H9 (cell line): ENCODE measurements around the gene TTC7B. TPM values are rescaled to one million over a fixed set of nuclear protein-coding genes. Genes with fewer than 3 reads are reported as not detected.

Source experiments
- DNase-seq: peaks from one replicate; pipeline ENCODE4 v3.0.0-alpha.2; 2017
- H2AFZ ChIP-seq: one replicate; pipeline ENCODE4 v1.6.1; 2013; ENCODE audit warnings: mild to moderate bottlenecking, low read length, control low read depth, moderate library complexity
- H2AK5ac ChIP-seq: 2 replicates; pipeline ENCODE4 v1.6.1; 2013; ENCODE audit warnings: low read length, control low read depth, mixed read lengths; ENCODE audit not compliant: insufficient read length
- H2BK120ac ChIP-seq: one replicate; pipeline ENCODE4 v1.6.1; 2013; ENCODE audit warnings: low read depth, mild to moderate bottlenecking, low read length, control low read depth, inconsistent platforms; ENCODE audit not compliant: poor library complexity, severe bottlenecking
- H2BK12ac ChIP-seq: 2 replicates; pipeline ENCODE4 v1.6.1; 2013; ENCODE audit warnings: low read length, control low read depth, mixed read lengths, low read depth; ENCODE audit not compliant: insufficient read length
- H2BK15ac ChIP-seq: 2 replicates; pipeline ENCODE4 v1.6.1; 2013; ENCODE audit warnings: low read depth, low read length, control low read depth
- H2BK20ac ChIP-seq: one replicate; pipeline ENCODE4 v1.6.1; 2013; ENCODE audit warnings: low read depth, mild to moderate bottlenecking, low read length, control low read depth, inconsistent platforms; ENCODE audit not compliant: poor library complexity, severe bottlenecking
- H2BK5ac ChIP-seq: 2 replicates; pipeline ENCODE4 v1.6.1; 2013; ENCODE audit warnings: low read length, control low read depth, mixed read lengths; ENCODE audit not compliant: insufficient read length
- H3K14ac ChIP-seq: 2 replicates; pipeline ENCODE4 v1.6.1; 2013; ENCODE audit warnings: low read length, control low read depth; ENCODE audit not compliant: insufficient read depth
- H3K18ac ChIP-seq: 2 replicates; pipeline ENCODE4 v1.6.1; 2013; ENCODE audit warnings: low read depth, mild to moderate bottlenecking, mixed read lengths, low read length, control low read depth; ENCODE audit not compliant: insufficient read length
- H3K23ac ChIP-seq: 2 replicates; pipeline ENCODE4 v1.6.1; 2013; ENCODE audit warnings: low read length, control low read depth, mixed read lengths, low read depth; ENCODE audit not compliant: insufficient read length
- H3K23me2 ChIP-seq: 2 replicates; pipeline ENCODE4 v1.6.1; 2013; ENCODE audit warnings: low read depth, mild to moderate bottlenecking, mixed read lengths, low read length, control low read depth; ENCODE audit not compliant: insufficient read length, poor library complexity, severe bottlenecking
- H3K27ac ChIP-seq: 2 replicates; pipeline ENCODE4 v1.5.1; 2013; ENCODE audit warnings: low read length, control low read depth, mixed read lengths, low read depth; ENCODE audit not compliant: insufficient read length
- H3K27me3 ChIP-seq: 2 replicates; pipeline ENCODE4 v1.6.1; 2013; ENCODE audit warnings: low read length, control low read depth, inconsistent platforms; ENCODE audit not compliant: insufficient read depth
- H3K4ac ChIP-seq: 2 replicates; pipeline ENCODE4 v1.6.1; 2013; ENCODE audit warnings: low read depth, mild to moderate bottlenecking, control low read depth, inconsistent platforms, low read length, moderate library complexity
- H3K4me1 ChIP-seq: 2 replicates; pipeline ENCODE4 v1.6.1; 2013; ENCODE audit warnings: low read length, control low read depth, inconsistent platforms; ENCODE audit not compliant: insufficient read depth
- H3K4me2 ChIP-seq: 2 replicates; pipeline ENCODE4 v1.6.1; 2013; ENCODE audit warnings: low read length, control low read depth, mixed read lengths; ENCODE audit not compliant: insufficient read length, insufficient read depth
- H3K56ac ChIP-seq: 2 replicates; pipeline ENCODE4 v1.6.1; 2013; ENCODE audit warnings: low read depth, mild to moderate bottlenecking, mixed read lengths, low read length, control low read depth; ENCODE audit not compliant: insufficient read length
- H3K79me1 ChIP-seq: 2 replicates; pipeline ENCODE4 v1.6.1; 2013; ENCODE audit warnings: low read depth, mild to moderate bottlenecking, moderate library complexity, low read length, control low read depth, inconsistent platforms; ENCODE audit not compliant: insufficient read depth, poor library complexity, severe bottlenecking
- H3K79me2 ChIP-seq: 2 replicates; pipeline ENCODE4 v1.6.1; 2013; ENCODE audit warnings: low read length, control low read depth, inconsistent platforms; ENCODE audit not compliant: insufficient read depth
- H3K9ac ChIP-seq: 2 replicates; pipeline ENCODE4 v1.6.1; 2013; ENCODE audit warnings: low read length, control low read depth, mixed read lengths; ENCODE audit not compliant: insufficient read length; ENCODE audit errors: extremely low read depth
- H3K9me3 ChIP-seq: one replicate; pipeline ENCODE4 v1.6.1; 2013; ENCODE audit warnings: low read depth, low read length, inconsistent platforms; ENCODE audit not compliant: control insufficient read depth
- H3T11ph ChIP-seq: one replicate; pipeline ENCODE4 v1.6.1; 2013; ENCODE audit warnings: mild to moderate bottlenecking, low read length, control low read depth, inconsistent platforms
- H4K20me1 ChIP-seq: one replicate; pipeline ENCODE4 v1.6.1; 2013; ENCODE audit not compliant: control insufficient read depth, insufficient read length, insufficient read depth
- H4K5ac ChIP-seq: 2 replicates; pipeline ENCODE4 v1.6.1; 2013; ENCODE audit warnings: low read depth, mild to moderate bottlenecking, mixed read lengths, low read length, control low read depth; ENCODE audit not compliant: insufficient read length
- H4K8ac ChIP-seq: replicated peaks from 2 replicates; pipeline ENCODE4 v1.6.1; 2013; ENCODE audit warnings: low read length, control low read depth, mixed read lengths, low read depth; ENCODE audit not compliant: insufficient read length
- H4K91ac ChIP-seq: 2 replicates; pipeline ENCODE4 v1.6.1; 2013; ENCODE audit warnings: low read depth, mild to moderate bottlenecking, moderate library complexity, mixed read lengths, low read length, control low read depth; ENCODE audit not compliant: insufficient read length
- H3K27ac Mint-ChIP-seq, 3 experiments: 2 replicates in 2 of 3; 3 replicates in 1 of 3; pipeline ENCODE4 v1.8.0; 2020 to 2021; ENCODE audit warnings: mixed read lengths in 3 of 3, mild to moderate bottlenecking in 1 of 3, moderate library complexity in 1 of 3
- H3K27me3 Mint-ChIP-seq: 2 replicates; pipeline ENCODE4 v1.8.0; 2021; ENCODE audit warnings: low read depth, mild to moderate bottlenecking, moderate library complexity, mixed read lengths
- H3K36me3 Mint-ChIP-seq, 3 experiments: 2 replicates in 2 of 3; 3 replicates in 1 of 3; pipeline ENCODE4 v1.8.0; 2020 to 2021; ENCODE audit warnings: low read depth in 3 of 3, mixed read lengths in 3 of 3; ENCODE audit not compliant: insufficient read depth in 1 of 3
- H3K4me1 Mint-ChIP-seq, 2 experiments: 2 replicates each; pipeline ENCODE4 v1.8.0; 2020; ENCODE audit warnings: mixed read lengths in 2 of 2
- H3K4me3 Mint-ChIP-seq, 2 experiments: 2 replicates in 1 of 2; 3 replicates in 1 of 2; pipeline ENCODE4 v1.8.0; 2020 to 2021; ENCODE audit warnings: mild to moderate bottlenecking in 2 of 2, mixed read lengths in 2 of 2, moderate library complexity in 1 of 2
- H3K9me3 Mint-ChIP-seq, 2 experiments: 2 replicates in 1 of 2; 3 replicates in 1 of 2; pipeline ENCODE4 v1.8.0; 2020; ENCODE audit warnings: mild to moderate bottlenecking in 2 of 2, mixed read lengths in 2 of 2, moderate library complexity in 1 of 2
- WGBS: extraction: QIAGEN DNeasy Blood & Tissue Kit; methylation state at CpG from one replicate; pipeline ENCODE4 v1.1.7; 2013; ENCODE audit warnings: missing lambda C conversion rate, low lambda C conversion rate, mixed read lengths; ENCODE audit not compliant: insufficient read length; ENCODE audit errors: extremely low coverage; 5-methylcytosine and 5-hydroxymethylcytosine counted together
- total RNA-seq: library from RNA; stranded (reverse); gene quantifications from 2 replicates; pipeline ENCODE4 v1.2.1, GENCODE V29; 2021
- TF ChIP-seq, protein P1 (sequence below): fragments of 200-600 bp; sonication (generic); conservative IDR thresholded peaks from 3 replicates; pipeline ENCODE4 v1.8.0; 2021; ENCODE audit warnings: antibody characterized with exemption, mild to moderate bottlenecking

Gene TTC7B
- total RNA-seq, 1 experiment from 2014 or later: 33.7 TPM

DNA sequence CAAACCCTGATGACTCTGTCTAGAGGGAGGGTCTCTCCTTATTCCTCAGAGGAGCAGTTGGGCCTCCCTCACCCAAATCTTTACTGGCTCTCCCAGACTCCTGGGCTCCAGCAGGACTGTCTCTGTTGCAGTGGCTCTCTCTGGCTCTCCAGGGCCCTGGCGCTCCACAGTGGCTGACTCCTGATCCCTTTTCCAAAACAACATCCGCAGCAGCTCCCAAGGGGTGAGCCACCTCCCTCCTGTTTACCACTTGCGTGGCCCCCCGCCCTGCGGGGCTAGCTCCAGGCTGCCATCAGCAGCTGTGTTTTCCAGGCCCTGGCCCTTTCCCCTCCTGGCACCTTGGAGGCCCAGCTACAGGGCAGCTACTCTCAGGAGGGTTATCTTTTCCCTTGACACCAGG lies 295.9 kb downstream of the TTC7B start:
- Histone ChIP-seq H3K23ac (no peak overlapping the region), H4K5ac (no peak overlapping the region), H2BK20ac (no peak overlapping the region), H3K18ac (no peak overlapping the region), H2BK15ac (no peak overlapping the region), H3K9ac (no peak overlapping the region), H3K56ac (no peak overlapping the region), H3K9me3 (no peaks in the 10 kb centered on the region), H2AFZ (no peak overlapping the region), H4K20me1 (no peaks in the 10 kb centered on the region), H3K14ac (no peak overlapping the region), H3K23me2 (no peaks in the 10 kb centered on the region), H2AK5ac (no peak overlapping the region), H2BK12ac (no peak overlapping the region), H3K27ac (no peak overlapping the region), H3K27me3 (no peaks in the 10 kb centered on the region), H3K79me1 (no peaks in the 10 kb centered on the region), H2BK120ac (no peak overlapping the region), H3K79me2 (no peaks in the 10 kb centered on the region), H4K8ac (no peak overlapping the region), H4K91ac (no peak overlapping the region), H3K4ac (no peak overlapping the region), H3K4me2 (no peak overlapping the region), H3T11ph (no peak overlapping the region), H3K4me1 (no peaks in the 10 kb centered on the region), H2BK5ac (no peak overlapping the region)
- Mint-ChIP-seq H3K27me3 (no peaks in the 10 kb centered on the region; the same call in 1 of the 2 replicates), H3K27ac (no peak overlapping the region), H3K36me3 (no peaks in the 10 kb centered on the region), H3K9me3 (no peaks in the 10 kb centered on the region), H3K4me1 (peaks cover 16 to 28% of the 10 kb centered on the region in 2 experiments), H3K4me3 (no peak overlapping the region; a peak in 1 of 5 replicates)
- DNase-seq: no peak
- WGBS: no CpG with 5 or more reads among the region's 5 CpGs
- TF ChIP-seq, protein P1, sequence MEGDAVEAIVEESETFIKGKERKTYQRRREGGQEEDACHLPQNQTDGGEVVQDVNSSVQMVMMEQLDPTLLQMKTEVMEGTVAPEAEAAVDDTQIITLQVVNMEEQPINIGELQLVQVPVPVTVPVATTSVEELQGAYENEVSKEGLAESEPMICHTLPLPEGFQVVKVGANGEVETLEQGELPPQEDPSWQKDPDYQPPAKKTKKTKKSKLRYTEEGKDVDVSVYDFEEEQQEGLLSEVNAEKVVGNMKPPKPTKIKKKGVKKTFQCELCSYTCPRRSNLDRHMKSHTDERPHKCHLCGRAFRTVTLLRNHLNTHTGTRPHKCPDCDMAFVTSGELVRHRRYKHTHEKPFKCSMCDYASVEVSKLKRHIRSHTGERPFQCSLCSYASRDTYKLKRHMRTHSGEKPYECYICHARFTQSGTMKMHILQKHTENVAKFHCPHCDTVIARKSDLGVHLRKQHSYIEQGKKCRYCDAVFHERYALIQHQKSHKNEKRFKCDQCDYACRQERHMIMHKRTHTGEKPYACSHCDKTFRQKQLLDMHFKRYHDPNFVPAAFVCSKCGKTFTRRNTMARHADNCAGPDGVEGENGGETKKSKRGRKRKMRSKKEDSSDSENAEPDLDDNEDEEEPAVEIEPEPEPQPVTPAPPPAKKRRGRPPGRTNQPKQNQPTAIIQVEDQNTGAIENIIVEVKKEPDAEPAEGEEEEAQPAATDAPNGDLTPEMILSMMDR: no peak
